MM.1S (cell line): Measurements from ENCODE around the gene TTC33.

ENCODE experiments used
- DNase-seq: peaks from one replicate; pipeline ENCODE4 v3.0.0-alpha.2; 2015
- H2AFZ ChIP-seq: fragments of 300-600 bp; sonication (generic); 2 replicates; pipeline ENCODE4 v1.6.0; 2016; ENCODE audit warnings: antibody characterized with exemption, low read length
- H3F3A ChIP-seq: fragments of 300-600 bp; sonication (generic); 2 replicates; pipeline ENCODE4 v1.6.1; 2016; ENCODE audit warnings: mild to moderate bottlenecking, antibody characterized with exemption, low read length, moderate library complexity, mixed read lengths; ENCODE audit not compliant: insufficient read depth
- H3K27ac ChIP-seq: fragments of 300-600 bp; sonication (generic); 2 replicates; pipeline ENCODE4 v1.5.1; 2016; ENCODE audit warnings: mild to moderate bottlenecking, low read length
- H3K27me3 ChIP-seq: fragments of 300-600 bp; sonication (generic); replicated peaks from 2 replicates; pipeline ENCODE4 v1.6.0; 2016; ENCODE audit warnings: low read length; ENCODE audit not compliant: insufficient read depth
- H3K36me3 ChIP-seq: fragments of 300-600 bp; sonication (generic); replicated peaks from 2 replicates; pipeline ENCODE4 v1.6.1; 2016; ENCODE audit warnings: mild to moderate bottlenecking, low read length, mixed read lengths; ENCODE audit not compliant: insufficient read depth
- H3K4me1 ChIP-seq: fragments of 300-600 bp; sonication (generic); 2 replicates; pipeline ENCODE4 v1.6.1; 2016; ENCODE audit warnings: low read length, mixed read lengths
- H3K4me2 ChIP-seq: fragments of 300-600 bp; sonication (generic); 2 replicates; pipeline ENCODE4 v1.6.0; 2016; ENCODE audit warnings: low read depth, low read length
- H3K4me3 ChIP-seq: fragments of 300-600 bp; sonication (generic); 2 replicates; pipeline ENCODE4 v1.5.1; 2016; ENCODE audit warnings: low read length, mixed read lengths
- H3K79me2 ChIP-seq: fragments of 300-600 bp; sonication (generic); 2 replicates; pipeline ENCODE4 v1.6.1; 2016; ENCODE audit warnings: mixed run types, low read length, mixed read lengths
- H3K9ac ChIP-seq: fragments of 300-600 bp; sonication (generic); 2 replicates; pipeline ENCODE4 v1.6.1; 2016; ENCODE audit warnings: low read length, mixed read lengths
- H3K9me2 ChIP-seq: fragments of 300-600 bp; sonication (generic); replicated peaks from 2 replicates; pipeline ENCODE4 v1.6.1; 2016; ENCODE audit warnings: mild to moderate bottlenecking, low read length, mixed read lengths; ENCODE audit not compliant: insufficient read depth
- H3K9me3 ChIP-seq: fragments of 300-600 bp; sonication (generic); replicated peaks from 2 replicates; pipeline ENCODE4 v1.6.1; 2016; ENCODE audit warnings: mild to moderate bottlenecking, low read length, mixed read lengths; ENCODE audit not compliant: insufficient read depth
- H4K20me1 ChIP-seq: fragments of 300-600 bp; sonication (generic); 2 replicates; pipeline ENCODE4 v1.6.1; 2016; ENCODE audit warnings: mild to moderate bottlenecking, low read length, moderate library complexity, mixed read lengths; ENCODE audit not compliant: insufficient read depth
- CTCF ChIP-seq: fragments of 300-600 bp; sonication (generic); IDR thresholded peaks from 2 replicates; pipeline ENCODE4 v1.5.1; 2016; ENCODE audit warnings: antibody characterized with exemption, low read length, mixed read lengths
- EZH2 ChIP-seq: fragments of 300-600 bp; sonication (generic); optimal IDR thresholded peaks from 2 replicates; pipeline ENCODE3; 2017; ENCODE audit warnings: low read depth, mild to moderate bottlenecking, antibody characterized with exemption, low read length, mixed read lengths
- EZH2phosphoT487 ChIP-seq: fragments of 300-600 bp; sonication (generic); IDR thresholded peaks from 2 replicates; pipeline ENCODE4 v1.6.1; 2018; ENCODE audit warnings: antibody characterized with exemption, low read length

Gene TTC33

GRCh38 chr5:40499518-40500273 lies 256.1 kb downstream of the TTC33 start:
- H3F3A ChIP-seq, result no peaks in the 10 kb centered on the region
- H3K27me3 ChIP-seq, result no peaks in the 10 kb centered on the region
- H3K79me2 ChIP-seq, result no peaks in the 10 kb centered on the region
- TF ChIP-seq EZH2 (no peak), EZH2phosphoT487 (no peak)
- H3K27ac ChIP-seq, result no peak overlapping the region
- DNase-seq, result no peak
- H3K4me1 ChIP-seq, result no peaks in the 10 kb centered on the region
- no peaks in the 10 kb centered on the region for H4K20me1 ChIP-seq
- no peak overlapping the region for H3K9ac ChIP-seq
- H3K9me2 ChIP-seq, result no peaks in the 10 kb centered on the region
- no peak overlapping the region for H3K4me2 ChIP-seq
- no peak overlapping the region for H3K4me3 ChIP-seq
- H3K36me3 ChIP-seq, result no peaks in the 10 kb centered on the region
- H2AFZ ChIP-seq, result no peak overlapping the region
- no peaks in the 10 kb centered on the region for H3K9me3 ChIP-seq

GRCh38 chr5:40499007-40499406 lies 256.8 kb downstream of the TTC33 start:
- Histone ChIP-seq H3K4me1 (no peaks in the 10 kb centered on the region), H3K4me3 (no peak overlapping the region), H3K9ac (no peak overlapping the region), H3K4me2 (no peak overlapping the region), H3K27ac (no peak overlapping the region), H3F3A (no peaks in the 10 kb centered on the region), H3K9me3 (no peaks in the 10 kb centered on the region), H3K36me3 (no peaks in the 10 kb centered on the region), H2AFZ (no peak overlapping the region), H3K27me3 (no peaks in the 10 kb centered on the region), H4K20me1 (no peaks in the 10 kb centered on the region), H3K79me2 (no peaks in the 10 kb centered on the region), H3K9me2 (no peaks in the 10 kb centered on the region)
- TF ChIP-seq EZH2phosphoT487, result no peak
- no peak for TF ChIP-seq CTCF
- TF ChIP-seq EZH2, result no peak
- DNase-seq, result no peak

GRCh38 chr5:40497573-40497972 lies 258.2 kb downstream of the TTC33 start:
- Histone ChIP-seq H3K4me3 (no peak overlapping the region), H3K4me1 (no peaks in the 10 kb centered on the region), H3K27me3 (no peaks in the 10 kb centered on the region), H3K27ac (no peak overlapping the region), H2AFZ (no peak overlapping the region), H3K79me2 (no peaks in the 10 kb centered on the region), H3K9me3 (no peaks in the 10 kb centered on the region), H3K4me2 (no peak overlapping the region), H3F3A (no peaks in the 10 kb centered on the region), H3K36me3 (no peaks in the 10 kb centered on the region), H4K20me1 (no peaks in the 10 kb centered on the region), H3K9ac (no peak overlapping the region), H3K9me2 (no peaks in the 10 kb centered on the region)
- TF ChIP-seq EZH2phosphoT487 (no peak), CTCF (no peak), EZH2 (no peak)
- DNase-seq, result no peak

GRCh38 chr5:40495237-40495635 lies 260.5 kb downstream of the TTC33 start:
- H3K4me3 ChIP-seq, result no peak overlapping the region
- H3K4me2 ChIP-seq, result no peak overlapping the region
- no peaks in the 10 kb centered on the region for H3K4me1 ChIP-seq
- no peak overlapping the region for H3K27ac ChIP-seq
- no peaks in the 10 kb centered on the region for H3K9me2 ChIP-seq
- no peaks in the 10 kb centered on the region for H3K27me3 ChIP-seq
- no peak for TF ChIP-seq EZH2
- no peak for TF ChIP-seq EZH2phosphoT487
- no peak for TF ChIP-seq CTCF
- DNase-seq, result no peak
- no peaks in the 10 kb centered on the region for H4K20me1 ChIP-seq
- no peaks in the 10 kb centered on the region for H3K79me2 ChIP-seq
- no peak overlapping the region for H3K9ac ChIP-seq
- H3F3A ChIP-seq, result no peaks in the 10 kb centered on the region
- no peaks in the 10 kb centered on the region for H3K9me3 ChIP-seq
- no peaks in the 10 kb centered on the region for H3K36me3 ChIP-seq
- H2AFZ ChIP-seq, result no peak overlapping the region
